HEK293 (cell line): ENCODE measurements around the gene WAC.

Experiments used
- ZNF211 ChIP-seq: fragments of 450-650 bp; formaldehyde crosslinking; IDR thresholded peaks from 2 replicates; pipeline ENCODE4 v1.5.1; 2016; ENCODE audit warnings: low read depth, missing biosample characterization, missing genetic modification characterization
- ZNF292 ChIP-seq: fragments of 450-650 bp; formaldehyde crosslinking; IDR thresholded peaks from 2 replicates; pipeline ENCODE4 v1.5.1; 2016; ENCODE audit warnings: low read depth, missing biosample characterization, missing genetic modification characterization, borderline replicate concordance
- TF ChIP-seq, protein P1 (sequence below): fragments of 450-650 bp; formaldehyde crosslinking; IDR thresholded peaks from 2 replicates; pipeline ENCODE4 v1.5.1; 2016; ENCODE audit warnings: missing biosample characterization, missing genetic modification characterization
- TF ChIP-seq, protein P2 (sequence below): fragments of 450-650 bp; formaldehyde crosslinking; IDR thresholded peaks from 2 replicates; pipeline ENCODE4 v1.5.1; 2016; ENCODE audit warnings: missing biosample characterization, missing genetic modification characterization

DNA sequence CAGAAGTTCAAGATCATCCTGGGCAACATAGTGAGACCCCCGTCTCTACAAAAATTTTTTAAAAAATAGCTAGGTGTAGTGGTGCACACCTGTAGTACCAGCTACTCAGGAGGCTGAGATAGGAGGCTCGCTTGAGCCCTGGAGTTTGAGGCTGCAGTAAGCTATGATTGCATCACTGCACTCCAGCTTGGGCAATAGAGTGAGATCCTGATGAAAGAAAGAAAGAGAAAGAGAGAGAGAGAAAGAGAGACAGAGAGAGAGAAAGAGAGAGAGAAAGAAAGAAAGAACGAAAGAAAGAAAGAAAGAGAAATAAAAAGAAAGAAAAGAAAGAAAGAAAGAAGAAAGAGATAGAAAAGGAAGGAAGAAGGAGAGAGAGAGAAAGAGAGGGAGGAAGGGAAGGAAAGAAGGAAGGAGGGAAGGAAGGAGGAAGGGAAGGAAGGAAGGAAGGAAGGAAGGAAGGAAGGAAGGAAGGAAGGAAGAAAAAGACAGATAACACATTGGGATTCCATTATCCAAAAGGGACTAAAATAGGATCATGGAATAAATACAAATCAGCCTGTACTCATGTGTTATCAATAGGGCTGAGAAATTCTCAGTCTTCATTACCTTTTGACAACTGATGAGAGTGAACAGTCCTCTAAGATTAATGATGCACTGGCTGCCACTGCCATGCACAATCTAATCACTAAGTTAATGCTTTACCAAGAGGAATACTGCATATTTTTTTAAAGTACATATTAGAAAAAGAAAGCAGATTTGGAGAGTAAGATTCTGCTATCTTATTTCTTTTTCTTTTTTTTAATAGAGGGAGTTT is 35.4 kb upstream of the WAC start:
- TF ChIP-seq, protein P1, sequence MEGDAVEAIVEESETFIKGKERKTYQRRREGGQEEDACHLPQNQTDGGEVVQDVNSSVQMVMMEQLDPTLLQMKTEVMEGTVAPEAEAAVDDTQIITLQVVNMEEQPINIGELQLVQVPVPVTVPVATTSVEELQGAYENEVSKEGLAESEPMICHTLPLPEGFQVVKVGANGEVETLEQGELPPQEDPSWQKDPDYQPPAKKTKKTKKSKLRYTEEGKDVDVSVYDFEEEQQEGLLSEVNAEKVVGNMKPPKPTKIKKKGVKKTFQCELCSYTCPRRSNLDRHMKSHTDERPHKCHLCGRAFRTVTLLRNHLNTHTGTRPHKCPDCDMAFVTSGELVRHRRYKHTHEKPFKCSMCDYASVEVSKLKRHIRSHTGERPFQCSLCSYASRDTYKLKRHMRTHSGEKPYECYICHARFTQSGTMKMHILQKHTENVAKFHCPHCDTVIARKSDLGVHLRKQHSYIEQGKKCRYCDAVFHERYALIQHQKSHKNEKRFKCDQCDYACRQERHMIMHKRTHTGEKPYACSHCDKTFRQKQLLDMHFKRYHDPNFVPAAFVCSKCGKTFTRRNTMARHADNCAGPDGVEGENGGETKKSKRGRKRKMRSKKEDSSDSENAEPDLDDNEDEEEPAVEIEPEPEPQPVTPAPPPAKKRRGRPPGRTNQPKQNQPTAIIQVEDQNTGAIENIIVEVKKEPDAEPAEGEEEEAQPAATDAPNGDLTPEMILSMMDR (tag by site-specific recombination): no peak
- TF ChIP-seq ZNF292 (tag by site-specific recombination) (no peak), ZNF211 (tag by site-specific recombination) (no peak)
- TF ChIP-seq, protein P2, sequence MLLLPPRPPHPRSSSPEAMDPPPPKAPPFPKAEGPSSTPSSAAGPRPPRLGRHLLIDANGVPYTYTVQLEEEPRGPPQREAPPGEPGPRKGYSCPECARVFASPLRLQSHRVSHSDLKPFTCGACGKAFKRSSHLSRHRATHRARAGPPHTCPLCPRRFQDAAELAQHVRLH (tag by site-specific recombination): no peak
